K562 (cell line): ENCODE results near the gene AGTR1. TPM values are rescaled to one million over a fixed set of nuclear protein-coding genes. Genes with fewer than 3 reads are reported as not detected.

Experiments
- ATAC-seq: fragments of 200-7000 bp; cut with Tn5 transposase; 3 replicates; pipeline ENCODE4 v1.9.1; 2020; ENCODE audit warnings: moderate library complexity
- BruUV-seq: library from RNA; stranded (reverse); fragments of 400-500 nt; replicated peaks from 2 replicates; lab custom pipeline; 2021; lab: Mats Ljungman, UMichigan
- CTCF ChIA-PET: fragments of 300-600 bp; formaldehyde crosslinking; extraction: SDS; loops from one replicate; lab custom pipeline; 2021; ENCODE audit warnings: low intra/inter-chr PET ratio; lab: Yijun Ruan, JAX
- POLR2A ChIA-PET: fragments of 300-600, 350-650 bp; sonication (Branson Sonifier 250); formaldehyde crosslinking; extraction: SDS; loops from one replicate; lab custom pipeline; 2021; ENCODE audit warnings: antibody characterized with exemption, inconsistent platforms; lab: Yijun Ruan, JAX
- DNase-seq, 4 experiments: peaks; one replicate each; pipeline versions ENCODE4 v3.0.0 to v3.0.0-alpha.2; 2011 to 2018; ENCODE audit warnings: low spot score in 3 of 4, mixed read lengths in 3 of 4; ENCODE audit errors: extremely low read depth in 1 of 4
- FAIRE-seq: peaks from 2 replicates; lab custom pipeline; 2011; peaks lifted over from hg19 to GRCh38; lab: Jason Lieb, UNC
- H2AFZ ChIP-seq: 2 replicates; pipeline ENCODE4 v1.6.0; 2011; ENCODE audit warnings: low read depth, low read length, control low read depth, inconsistent platforms
- H3K27ac ChIP-seq: fragments of 200-600 bp; 3 replicates; pipeline ENCODE4 v1.8.0; 2011; ENCODE audit warnings: low read depth, mild to moderate bottlenecking, control low read depth, inconsistent platforms, low read length, moderate library complexity, mixed read lengths; ENCODE audit errors: extremely low read depth
- H3K27me3 ChIP-seq, 2 experiments: fragments of 300-600 bp in 1 of 2; 2 replicates in 1 of 2; 3 replicates in 1 of 2; pipeline versions ENCODE4 v1.6.0 to v1.8.0; 2011; ENCODE audit warnings: inconsistent platforms in 2 of 2, low read length in 2 of 2, mild to moderate bottlenecking in 1 of 2, mixed read lengths in 1 of 2, moderate library complexity in 1 of 2; ENCODE audit not compliant: control insufficient read depth in 2 of 2, insufficient read depth in 2 of 2
- H3K36me3 ChIP-seq: fragments of 300-600 bp; 3 replicates; pipeline ENCODE4 v1.8.0; 2011; ENCODE audit warnings: mild to moderate bottlenecking, low read length, inconsistent platforms; ENCODE audit not compliant: control insufficient read depth, insufficient read depth
- H3K4me1 ChIP-seq, 2 experiments: fragments of 200-600 bp in 1 of 2; replicated peaks in 1 of 2; 2 replicates in 1 of 2; 3 replicates in 1 of 2; pipeline versions ENCODE4 v1.5.1 to v1.8.0; 2011; ENCODE audit warnings: inconsistent platforms in 2 of 2, low read length in 2 of 2, mild to moderate bottlenecking in 1 of 2, mixed read lengths in 1 of 2, moderate library complexity in 1 of 2; ENCODE audit not compliant: control insufficient read depth in 2 of 2, insufficient read depth in 2 of 2
- H3K4me2 ChIP-seq: 2 replicates; pipeline ENCODE4 v1.6.1; 2011; ENCODE audit warnings: low read length, control low read depth, inconsistent platforms, mixed read lengths; ENCODE audit not compliant: insufficient read depth
- H3K4me3 ChIP-seq: fragments of 200-600 bp; sonication (generic), shearing (Covaris generic); 2 replicates; pipeline ENCODE4 v1.5.1; 2016; ENCODE audit warnings: control low read depth, inconsistent platforms
- H3K79me2 ChIP-seq: fragments of 200-600 bp; 3 replicates; pipeline ENCODE4 v1.8.0; 2011; ENCODE audit warnings: low read length, inconsistent platforms; ENCODE audit not compliant: control insufficient read depth, insufficient read depth
- H3K9ac ChIP-seq, 2 experiments: 2 replicates each; pipeline versions ENCODE4 v1.6.0 to v1.6.1; 2011; ENCODE audit warnings: low read depth in 2 of 2, low read length in 2 of 2, control low read depth in 1 of 2, inconsistent platforms in 1 of 2, mild to moderate bottlenecking in 1 of 2, mixed read lengths in 1 of 2; ENCODE audit not compliant: insufficient read depth in 1 of 2
- H3K9me1 ChIP-seq: one replicate; pipeline ENCODE4 v1.6.0; 2011; ENCODE audit warnings: inconsistent platforms, mild to moderate bottlenecking, low read length, moderate library complexity; ENCODE audit not compliant: control insufficient read depth, insufficient read depth
- H3K9me3 ChIP-seq: replicated peaks from 2 replicates; pipeline ENCODE4 v1.5.1; 2011; ENCODE audit warnings: low read depth, low read length, inconsistent platforms; ENCODE audit not compliant: control insufficient read depth, insufficient read depth
- H4K20me1 ChIP-seq: replicated peaks from 2 replicates; pipeline ENCODE4 v1.6.1; 2011; ENCODE audit warnings: low read length, inconsistent platforms, mixed read lengths; ENCODE audit not compliant: control insufficient read depth, insufficient read depth
- ARID1B ChIP-seq: fragments of 450-650 bp; IDR thresholded peaks from 2 replicates; pipeline ENCODE4 v1.6.1; 2016; ENCODE audit warnings: antibody characterized with exemption, mild to moderate bottlenecking, inconsistent platforms
- ASH1L ChIP-seq: fragments of 450-650 bp; IDR thresholded peaks from 2 replicates; pipeline ENCODE4 v1.6.1; 2018; ENCODE audit warnings: borderline replicate concordance, mild to moderate bottlenecking, low read depth; ENCODE audit not compliant: partially characterized antibody
- ETS2 ChIP-seq: IDR thresholded peaks from 2 replicates; pipeline ENCODE4 v1.6.1; 2016; ENCODE audit warnings: borderline replicate concordance, missing genetic modification characterization, mild to moderate bottlenecking, moderate library complexity, missing compliant biosample characterization; ENCODE audit not compliant: poor library complexity, severe bottlenecking
- KLF13 ChIP-seq: fragments of 450-650 bp; IDR thresholded peaks from 2 replicates; pipeline ENCODE4 v1.6.1; 2016; ENCODE audit warnings: missing genetic modification characterization, low read depth, mild to moderate bottlenecking, missing compliant biosample characterization, moderate library complexity, borderline replicate concordance
- MBD2 ChIP-seq: sonication (generic); IDR thresholded peaks from 2 replicates; pipeline ENCODE4 v1.6.1; 2016; ENCODE audit warnings: low read depth, borderline replicate concordance
- POLR3G ChIP-seq: IDR thresholded peaks from 2 replicates; pipeline ENCODE4 v1.6.1; 2011; ENCODE audit not compliant: insufficient read length, insufficient replicate concordance; ENCODE audit errors: extremely low read depth
- RCOR1 ChIP-seq, 2 experiments: IDR thresholded peaks; 2 replicates each; pipeline ENCODE4 v1.6.1; 2012; ENCODE audit warnings: low read depth in 2 of 2, low read length in 2 of 2, borderline replicate concordance in 1 of 2, improper control_type of control experiment in 1 of 2
- RFX1 ChIP-seq: fragments of 450-650 bp; IDR thresholded peaks from 2 replicates; pipeline ENCODE4 v1.6.1; 2016; ENCODE audit warnings: mild to moderate bottlenecking, moderate library complexity
- TRIM24 ChIP-seq, 2 experiments: fragments of 450-650 bp; IDR thresholded peaks; 2 replicates each; pipeline ENCODE4 v1.6.1; 2016
- ZNF143 ChIP-seq: sonication (generic); formaldehyde crosslinking; IDR thresholded peaks from 2 replicates; pipeline ENCODE4 v1.9.0; 2022; ENCODE audit warnings: mild to moderate bottlenecking, missing genetic modification reagents
- ZNF253 ChIP-seq: fragments of 250-450 bp; sonication (Bioruptor Pico); conservative IDR thresholded peaks from 2 replicates; pipeline ENCODE4 v1.6.1; 2021; ENCODE audit warnings: mild to moderate bottlenecking
- ZNF609 ChIP-seq: sonication (generic); formaldehyde crosslinking; IDR thresholded peaks from 2 replicates; pipeline ENCODE4 v1.8.1; 2023; ENCODE audit warnings: missing genetic modification reagents, mild to moderate bottlenecking, borderline replicate concordance
- WGBS: fragments of 100-300 bp; shearing (Covaris generic); methylation state at CpG from one replicate; pipeline ENCODE4 v1.1.6; 2016; ENCODE audit warnings: low coverage, mixed read lengths; ENCODE audit not compliant: insufficient coverage; ENCODE audit errors: missing lambda C conversion rate; 5-methylcytosine and 5-hydroxymethylcytosine counted together
- in situ Hi-C: fragments of 300-500 bp; cut with MboI; formaldehyde crosslinking; loops from 4 replicates; pipeline ENCODE4 v1.15.0; 2018; ENCODE audit warnings: inconsistent platforms, mixed read lengths
- intact Hi-C: fragments of 100-400 bp; cut with micrococcal nuclease; formaldehyde crosslinking; loops from 2 replicates; pipeline ENCODE4 v1.14.2; 2022
- polyA plus RNA-seq, 8 experiments: library from polyadenylated mRNA; depleted of rRNA in 4 of 8; stranded (reverse) in 5 of 8; unstranded in 3 of 8; fragments of >200 nt; fragmentation: Nextera tagmentation in 2 of 8; fragmentation: Illumina TruSeq in 1 of 8; extraction: Ambion mirVana in 2 of 8; extraction: Trizol in 1 of 8; gene quantifications; 2 replicates each; pipeline versions ENCODE4 v1.2.1 to v1.2.3, GENCODE V29; 2011 to 2014; ENCODE audit warnings: inconsistent platforms in 1 of 8, missing spikeins in 1 of 8
- total RNA-seq, 7 experiments: library from RNA; depleted of rRNA in 6 of 7; stranded (reverse); fragments of >200 nt in 6 of 7; fragmentation: Illumina TruSeq in 2 of 7; extraction: Trizol in 2 of 7; gene quantifications; 2 replicates each; pipeline versions ENCODE4 v1.2.1 to v1.2.3, GENCODE V29; 2011 to 2021; ENCODE audit warnings: low replicate concordance in 1 of 7
- TF ChIP-seq, protein P1 (sequence below): fragments of 150-350 bp; conservative IDR thresholded peaks from 2 replicates; pipeline ENCODE4 v1.6.1; 2014; ENCODE audit warnings: low read length
- TF ChIP-seq, protein P2 (sequence below): IDR thresholded peaks from 3 replicates; pipeline ENCODE4 v1.6.1; 2011; ENCODE audit warnings: borderline replicate concordance, mild to moderate bottlenecking; ENCODE audit not compliant: insufficient read length, insufficient read depth

Gene AGTR1
- total and polyA plus RNA-seq, 9 of the 15 experiments (the other 6 are each of a cell fraction or from before 2014, with no cell fraction given): not detected

GRCh38 chr3:148708409-148708808 is 10.7 kb downstream of the AGTR1 start:
- 0% methylated on average over 5 of the region's 5 CpGs for WGBS
- H3K36me3 ChIP-seq: no peaks in the 10 kb centered on the region
- H3K9me3 ChIP-seq: no peaks in the 10 kb centered on the region
- H3K4me2 ChIP-seq: no peak overlapping the region
- H2AFZ ChIP-seq: no peak overlapping the region
- H3K79me2 ChIP-seq: no peaks in the 10 kb centered on the region
- H3K4me3 ChIP-seq: no peak overlapping the region
- no peak overlapping the region for H3K9ac ChIP-seq
- FAIRE-seq (no peak), DNase-seq (no peak), ATAC-seq (no peak)
- H3K27me3 ChIP-seq: no peaks in the 10 kb centered on the region
- in situ Hi-C loops (no loop called here), intact Hi-C loops (no loop called here)
- H3K4me1 ChIP-seq: no peaks in the 10 kb centered on the region
- no peaks in the 10 kb centered on the region for H4K20me1 ChIP-seq
- ChIA-PET POLR2A (no interaction called here), CTCF (no interaction called here)
- no TSS peak for BruUV-seq
- H3K9me1 ChIP-seq: no peaks in the 10 kb centered on the region
- H3K27ac ChIP-seq: no peak overlapping the region
- TF ChIP-seq ZNF253 (no peak), ETS2 (tag) (no peak), MBD2 (no peak), KLF13 (tag) (no peak), TRIM24 (IDR thresholded peaks at IDR 0.05) (no peak), ZNF609 (CRISPR knock-in tag) (no peak), ARID1B (no peak), RCOR1 (IDR thresholded peaks at IDR 0.05; ENCODE audit: borderline replicate concordance in 1 of 2, low read depth in 2 of 2, low read length in 2 of 2) (no peak), RFX1 (no peak), ZNF143 (CRISPR knock-in tag) (no peak), ASH1L (no peak), POLR3G (no peak)
- TF ChIP-seq, protein P1, sequence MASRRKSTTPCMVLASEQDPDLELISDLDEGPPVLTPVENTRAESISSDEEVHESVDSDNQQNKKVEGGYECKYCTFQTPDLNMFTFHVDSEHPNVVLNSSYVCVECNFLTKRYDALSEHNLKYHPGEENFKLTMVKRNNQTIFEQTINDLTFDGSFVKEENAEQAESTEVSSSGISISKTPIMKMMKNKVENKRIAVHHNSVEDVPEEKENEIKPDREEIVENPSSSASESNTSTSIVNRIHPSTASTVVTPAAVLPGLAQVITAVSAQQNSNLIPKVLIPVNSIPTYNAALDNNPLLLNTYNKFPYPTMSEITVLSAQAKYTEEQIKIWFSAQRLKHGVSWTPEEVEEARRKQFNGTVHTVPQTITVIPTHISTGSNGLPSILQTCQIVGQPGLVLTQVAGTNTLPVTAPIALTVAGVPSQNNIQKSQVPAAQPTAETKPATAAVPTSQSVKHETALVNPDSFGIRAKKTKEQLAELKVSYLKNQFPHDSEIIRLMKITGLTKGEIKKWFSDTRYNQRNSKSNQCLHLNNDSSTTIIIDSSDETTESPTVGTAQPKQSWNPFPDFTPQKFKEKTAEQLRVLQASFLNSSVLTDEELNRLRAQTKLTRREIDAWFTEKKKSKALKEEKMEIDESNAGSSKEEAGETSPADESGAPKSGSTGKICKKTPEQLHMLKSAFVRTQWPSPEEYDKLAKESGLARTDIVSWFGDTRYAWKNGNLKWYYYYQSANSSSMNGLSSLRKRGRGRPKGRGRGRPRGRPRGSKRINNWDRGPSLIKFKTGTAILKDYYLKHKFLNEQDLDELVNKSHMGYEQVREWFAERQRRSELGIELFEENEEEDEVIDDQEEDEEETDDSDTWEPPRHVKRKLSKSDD: no peak
- TF ChIP-seq, protein P2, sequence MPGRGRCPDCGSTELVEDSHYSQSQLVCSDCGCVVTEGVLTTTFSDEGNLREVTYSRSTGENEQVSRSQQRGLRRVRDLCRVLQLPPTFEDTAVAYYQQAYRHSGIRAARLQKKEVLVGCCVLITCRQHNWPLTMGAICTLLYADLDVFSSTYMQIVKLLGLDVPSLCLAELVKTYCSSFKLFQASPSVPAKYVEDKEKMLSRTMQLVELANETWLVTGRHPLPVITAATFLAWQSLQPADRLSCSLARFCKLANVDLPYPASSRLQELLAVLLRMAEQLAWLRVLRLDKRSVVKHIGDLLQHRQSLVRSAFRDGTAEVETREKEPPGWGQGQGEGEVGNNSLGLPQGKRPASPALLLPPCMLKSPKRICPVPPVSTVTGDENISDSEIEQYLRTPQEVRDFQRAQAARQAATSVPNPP: no peak
